RWPE1 (cell line): ENCODE measurements around the gene SPEF2.

Experiments
- CTCF ChIA-PET: fragments of 350-600 bp; sonication (Branson Sonifier 250); formaldehyde crosslinking; extraction: SDS; loops from one replicate; lab custom pipeline; 2021; lab: Yijun Ruan, JAX
- POLR2A ChIA-PET: fragments of 400-600 bp; formaldehyde crosslinking; extraction: SDS; loops from one replicate; lab custom pipeline; 2020; ENCODE audit warnings: antibody characterized with exemption; ENCODE audit not compliant: low non-redundant PET; lab: Yijun Ruan, JAX
- DNase-seq: peaks from one replicate; pipeline ENCODE4 v3.0.0; 2012; ENCODE audit warnings: low spot score
- H3K27ac ChIP-seq: fragments of 450-650 bp; 2 replicates; pipeline ENCODE4 v1.5.1; 2017
- TF ChIP-seq, protein P1 (sequence below): fragments of 450-650 bp; conservative IDR thresholded peaks from 2 replicates; pipeline ENCODE4 v1.5.1; 2017; ENCODE audit warnings: low read depth, mild to moderate bottlenecking

SPEF2 gene

DNA sequence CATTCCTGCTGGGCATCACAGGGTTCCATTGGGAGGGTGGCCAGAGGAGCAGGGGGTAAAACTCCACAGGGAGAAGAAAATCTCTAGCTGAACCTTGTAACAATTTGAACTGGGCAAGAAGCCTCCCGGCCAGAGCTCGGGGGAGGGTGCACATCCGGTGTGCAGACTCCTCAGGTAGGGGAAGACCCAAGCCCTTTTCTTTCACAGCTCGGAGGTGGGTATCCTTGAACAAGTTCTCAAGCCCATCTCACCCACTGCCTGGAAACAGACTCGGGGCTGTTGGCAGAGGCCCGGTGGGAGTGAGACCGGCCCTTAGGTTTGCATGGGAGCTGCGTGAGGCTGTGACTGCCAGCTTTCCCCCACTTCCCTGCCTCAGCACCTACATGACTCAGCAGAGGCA is 127.5 kb downstream of the SPEF2 start:
- CTCF ChIA-PET, result interaction anchor here (0.6 kb wide), 1 partner anchor 1271 kb away, joined by 4 read pairs; no protein-coding TSS in a partner anchor
- no peak for DNase-seq
- POLR2A ChIA-PET, result no interaction called here
- TF ChIP-seq, protein P1, sequence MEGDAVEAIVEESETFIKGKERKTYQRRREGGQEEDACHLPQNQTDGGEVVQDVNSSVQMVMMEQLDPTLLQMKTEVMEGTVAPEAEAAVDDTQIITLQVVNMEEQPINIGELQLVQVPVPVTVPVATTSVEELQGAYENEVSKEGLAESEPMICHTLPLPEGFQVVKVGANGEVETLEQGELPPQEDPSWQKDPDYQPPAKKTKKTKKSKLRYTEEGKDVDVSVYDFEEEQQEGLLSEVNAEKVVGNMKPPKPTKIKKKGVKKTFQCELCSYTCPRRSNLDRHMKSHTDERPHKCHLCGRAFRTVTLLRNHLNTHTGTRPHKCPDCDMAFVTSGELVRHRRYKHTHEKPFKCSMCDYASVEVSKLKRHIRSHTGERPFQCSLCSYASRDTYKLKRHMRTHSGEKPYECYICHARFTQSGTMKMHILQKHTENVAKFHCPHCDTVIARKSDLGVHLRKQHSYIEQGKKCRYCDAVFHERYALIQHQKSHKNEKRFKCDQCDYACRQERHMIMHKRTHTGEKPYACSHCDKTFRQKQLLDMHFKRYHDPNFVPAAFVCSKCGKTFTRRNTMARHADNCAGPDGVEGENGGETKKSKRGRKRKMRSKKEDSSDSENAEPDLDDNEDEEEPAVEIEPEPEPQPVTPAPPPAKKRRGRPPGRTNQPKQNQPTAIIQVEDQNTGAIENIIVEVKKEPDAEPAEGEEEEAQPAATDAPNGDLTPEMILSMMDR, result no peak
- no peak overlapping the region for H3K27ac ChIP-seq

DNA sequence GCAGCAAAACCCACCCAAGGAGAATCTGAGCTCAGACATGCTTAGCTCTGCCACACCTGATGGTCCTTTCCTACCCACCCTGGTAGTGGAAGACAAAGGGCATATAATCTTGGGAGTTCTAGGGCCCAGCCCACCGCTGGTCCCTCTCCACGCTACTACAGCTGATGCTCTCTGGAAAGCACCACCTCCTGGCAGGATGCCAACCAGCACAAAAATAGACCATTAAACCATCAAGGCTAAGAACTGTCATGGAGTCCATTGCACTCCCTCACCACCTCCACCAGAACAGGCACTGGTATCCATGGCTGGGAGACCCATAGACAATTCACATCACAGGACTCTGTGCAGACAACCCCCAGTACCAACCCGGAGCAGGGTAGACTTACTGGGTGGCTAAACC is 128.0 kb downstream of the SPEF2 start:
- CTCF ChIA-PET, result no interaction called here
- POLR2A ChIA-PET, result no interaction called here
- no peak for DNase-seq
- no peak overlapping the region for H3K27ac ChIP-seq
- TF ChIP-seq, protein P1, result no peak

DNA sequence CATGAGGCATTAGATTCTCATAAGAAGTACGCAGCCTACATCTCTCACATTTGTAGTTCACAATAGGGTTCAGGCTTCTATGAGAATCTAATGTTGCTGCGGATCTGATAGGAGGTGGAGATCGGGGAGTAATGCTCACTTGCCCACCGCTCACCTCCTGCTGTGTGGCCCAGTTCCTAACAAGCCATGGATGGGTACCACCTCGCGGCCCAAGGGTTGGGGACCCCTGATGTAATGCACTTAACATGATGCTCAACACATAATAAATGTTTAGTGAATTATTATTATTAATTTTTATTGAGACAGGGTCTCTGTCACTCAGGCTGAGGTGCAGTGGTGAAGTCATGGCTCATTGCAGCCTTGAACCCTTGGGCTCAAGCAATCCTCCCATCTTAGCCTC is 134.3 kb downstream of the SPEF2 start:
- DNase-seq, result no peak
- TF ChIP-seq, protein P1, result no peak
- no peak overlapping the region for H3K27ac ChIP-seq
- ChIA-PET CTCF (no interaction called here), POLR2A (no interaction called here)

DNA sequence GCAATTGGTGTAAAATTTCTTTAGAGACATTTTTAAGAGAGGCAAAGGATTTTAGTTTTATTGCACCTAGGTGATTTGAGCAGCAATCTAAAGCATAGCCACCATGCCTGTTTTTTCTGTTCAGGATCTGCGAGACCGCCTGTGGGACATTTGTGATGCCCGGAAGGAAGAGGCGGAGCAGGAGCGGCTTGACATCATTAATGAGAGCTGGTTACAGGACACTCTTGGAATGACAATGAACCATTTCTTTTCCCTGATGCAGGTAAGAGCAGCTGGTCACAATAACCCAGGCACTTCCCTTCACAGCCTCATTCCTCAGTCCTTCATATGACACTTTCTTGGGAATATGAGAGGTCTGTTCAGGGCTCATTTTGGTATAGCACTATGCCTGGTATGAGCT is 135.8 kb downstream of the SPEF2 start:
- H3K27ac ChIP-seq, result no peak overlapping the region
- POLR2A ChIA-PET, result no interaction called here
- TF ChIP-seq, protein P1, result no peak
- CTCF ChIA-PET, result interaction anchor here (0.9 kb wide), 1 partner anchor 172 kb away, joined by 3 read pairs; no protein-coding TSS in a partner anchor
- no peak for DNase-seq

DNA sequence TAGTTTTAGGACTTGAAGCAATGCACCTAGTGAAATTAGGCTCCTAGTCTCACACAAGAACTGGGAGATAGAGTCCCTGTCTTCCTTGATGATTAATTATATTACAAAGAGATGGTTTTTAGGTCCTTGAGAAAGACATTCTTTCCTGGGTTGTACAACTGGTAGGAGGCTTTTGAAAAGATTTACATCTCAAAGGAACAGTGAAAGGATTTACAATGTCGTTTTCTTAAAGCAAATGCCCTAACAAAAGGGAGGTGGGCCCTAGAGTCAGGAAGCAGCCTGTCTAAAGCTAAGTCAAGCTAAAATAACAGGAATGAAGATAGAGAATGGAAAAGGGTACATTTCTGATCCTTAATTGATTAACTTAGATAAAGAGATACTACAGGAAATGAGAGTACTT is 136.8 kb downstream of the SPEF2 start:
- CTCF ChIA-PET, result no interaction called here
- no peak overlapping the region for H3K27ac ChIP-seq
- POLR2A ChIA-PET, result no interaction called here
- DNase-seq, result no peak
- TF ChIP-seq, protein P1, result no peak

DNA sequence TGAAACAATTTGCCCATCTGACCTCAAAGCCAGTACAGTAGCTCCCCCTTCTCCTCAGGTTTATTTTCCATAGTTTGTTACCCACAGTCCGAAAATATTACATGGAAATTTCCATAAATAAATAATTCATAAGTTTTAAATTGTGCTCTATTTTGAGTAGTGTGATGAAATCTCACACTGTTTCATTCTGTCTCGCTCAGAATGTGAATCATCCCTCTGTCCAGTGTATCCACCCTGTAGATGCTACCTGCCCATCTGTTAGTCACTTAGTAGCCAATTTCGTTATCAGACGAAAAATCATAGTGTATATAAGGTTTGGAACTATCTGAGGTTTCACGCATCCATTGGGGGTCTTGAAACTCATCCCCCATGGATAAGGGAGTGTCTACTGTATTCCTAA is 138.3 kb downstream of the SPEF2 start:
- POLR2A ChIA-PET, result no interaction called here
- CTCF ChIA-PET, result no interaction called here

More for the DNA sequence above, 138.3 kb downstream of the SPEF2 start:
- no peak for DNase-seq
- no peak overlapping the region for H3K27ac ChIP-seq
- TF ChIP-seq, protein P1, result no peak
